ENCODE results near the gene CR1L.

DNA sequence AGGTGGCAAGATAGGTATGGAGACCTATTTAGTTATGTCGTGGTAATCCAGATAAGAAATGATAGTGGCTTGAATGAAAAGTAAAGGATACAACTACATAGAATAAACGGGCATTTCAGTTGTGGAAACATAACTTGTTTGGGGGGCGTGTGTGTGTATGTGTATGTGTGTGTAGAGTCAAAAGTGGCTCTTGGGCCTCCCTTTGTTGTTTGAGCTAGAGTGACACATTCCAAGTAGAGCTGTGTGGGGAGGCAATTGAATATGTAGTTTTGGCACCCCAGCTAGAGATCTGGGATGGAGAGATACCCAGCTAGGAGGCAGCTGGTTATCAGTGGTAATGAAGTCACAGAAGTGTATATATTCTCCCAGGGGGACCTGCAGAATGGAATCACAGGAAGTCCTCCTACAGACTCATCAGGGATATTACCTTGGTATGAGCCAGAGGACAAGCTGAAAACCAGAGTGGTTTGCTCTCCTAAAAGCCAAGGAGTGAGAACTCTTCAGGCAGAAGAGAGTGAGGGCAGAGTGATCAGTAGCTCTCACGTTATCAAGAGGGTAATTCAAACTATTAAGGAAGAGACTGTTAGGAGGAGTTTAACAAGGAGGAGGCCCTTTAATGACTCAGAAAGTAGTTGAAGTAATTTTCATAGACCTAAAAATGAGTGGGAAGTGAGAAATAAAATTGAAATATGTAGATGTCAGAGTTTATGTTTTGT is 5.1 kb downstream of the CR1L start:
- TF ChIP-seq POLR2A (IDR thresholded peaks at IDR 0.05) (no peak), POLR2AphosphoS5 (IDR thresholded peaks at IDR 0.05) (no peak)
- TF ChIP-seq, protein P1, sequence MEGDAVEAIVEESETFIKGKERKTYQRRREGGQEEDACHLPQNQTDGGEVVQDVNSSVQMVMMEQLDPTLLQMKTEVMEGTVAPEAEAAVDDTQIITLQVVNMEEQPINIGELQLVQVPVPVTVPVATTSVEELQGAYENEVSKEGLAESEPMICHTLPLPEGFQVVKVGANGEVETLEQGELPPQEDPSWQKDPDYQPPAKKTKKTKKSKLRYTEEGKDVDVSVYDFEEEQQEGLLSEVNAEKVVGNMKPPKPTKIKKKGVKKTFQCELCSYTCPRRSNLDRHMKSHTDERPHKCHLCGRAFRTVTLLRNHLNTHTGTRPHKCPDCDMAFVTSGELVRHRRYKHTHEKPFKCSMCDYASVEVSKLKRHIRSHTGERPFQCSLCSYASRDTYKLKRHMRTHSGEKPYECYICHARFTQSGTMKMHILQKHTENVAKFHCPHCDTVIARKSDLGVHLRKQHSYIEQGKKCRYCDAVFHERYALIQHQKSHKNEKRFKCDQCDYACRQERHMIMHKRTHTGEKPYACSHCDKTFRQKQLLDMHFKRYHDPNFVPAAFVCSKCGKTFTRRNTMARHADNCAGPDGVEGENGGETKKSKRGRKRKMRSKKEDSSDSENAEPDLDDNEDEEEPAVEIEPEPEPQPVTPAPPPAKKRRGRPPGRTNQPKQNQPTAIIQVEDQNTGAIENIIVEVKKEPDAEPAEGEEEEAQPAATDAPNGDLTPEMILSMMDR (IDR thresholded peaks at IDR 0.05): no peak
